Measurements from ENCODE around the gene RBPJ.
"Not testable (repeated sequence)": the region's sequence is repeated elsewhere in the genome, so short reads cannot be mapped to it uniquely, and the experiment has no call there.

The RBPJ gene

GRCh38 chr4:26355392-26356052, 34.7 kb downstream of the RBPJ start:
- TF ChIP-seq CTCF (IDR thresholded peaks at IDR 0.05; ENCODE audit: control extremely low read depth, extremely low read depth, low read depth, missing control alignments), result no peak
- CTCF ChIA-PET, result interaction anchor here (0.6 to 2.8 kb wide), 10 partner anchors 9 to 286 kb away, joined by 3 to 17 read pairs (median 4); no protein-coding TSS in a partner anchor
- POLR2A ChIA-PET, result no interaction called here
- no peak for DNase-seq (ENCODE audit: extremely low spot score)

- POLR2A ChIA-PET, result no interaction called here
- no peak for DNase-seq (ENCODE audit: extremely low spot score)
- CTCF ChIA-PET, result interaction anchor here (1.1 to 2.8 kb wide), 8 partner anchors 11 to 286 kb away, joined by 3 to 17 read pairs (median 4); no protein-coding TSS in a partner anchor
- TF ChIP-seq CTCF (IDR thresholded peaks at IDR 0.05; ENCODE audit: control extremely low read depth, extremely low read depth, low read depth, missing control alignments), result no peak
These were observed 35.3 kb downstream of the RBPJ start for GRCh38 chr4:26356081-26356501.

- POLR2A ChIA-PET; DNase-seq (ENCODE audit: extremely low spot score): not testable (repeated sequence)
- CTCF ChIA-PET, result interaction anchor here (0.9 to 1.5 kb wide), 3 partner anchors 8 to 15 kb away, joined by 3 to 4 read pairs (median 4); no protein-coding TSS in a partner anchor
These were observed 38.7 kb downstream of the RBPJ start for GRCh38 chr4:26359521-26359920.

- TF ChIP-seq CTCF (IDR thresholded peaks at IDR 0.05; ENCODE audit: control extremely low read depth, extremely low read depth, low read depth, missing control alignments), result no peak
- CTCF ChIA-PET, result interaction anchor here (0.9 to 2.7 kb wide), 4 partner anchors 9 to 30 kb away, joined by 3 to 9 read pairs (median 4); no protein-coding TSS in a partner anchor
- POLR2A ChIA-PET, result no interaction called here
- no peak for DNase-seq (ENCODE audit: extremely low spot score)
These were observed 39.5 kb downstream of the RBPJ start for GRCh38 chr4:26360273-26360672.

GRCh38 chr4:26360864-26361263, 40.0 kb downstream of the RBPJ start:
- POLR2A ChIA-PET, result no interaction called here

GRCh38 chr4:26361297-26361696, 40.5 kb downstream of the RBPJ start:
- ChIA-PET CTCF (interaction anchor here (1.5 to 2.7 kb wide), 3 partner anchors 9 to 31 kb away, joined by 4 to 9 read pairs (median 7); no protein-coding TSS in a partner anchor), POLR2A (no interaction called here)
- no peak for TF ChIP-seq CTCF (IDR thresholded peaks at IDR 0.05; ENCODE audit: control extremely low read depth, extremely low read depth, low read depth, missing control alignments)
- DNase-seq (ENCODE audit: extremely low spot score), result no peak

More at GRCh38 chr4:26360864-26361263, 40.0 kb downstream of the RBPJ start:
- no peak for TF ChIP-seq CTCF (IDR thresholded peaks at IDR 0.05; ENCODE audit: control extremely low read depth, extremely low read depth, low read depth, missing control alignments)
- no peak for DNase-seq (ENCODE audit: extremely low spot score)
- CTCF ChIA-PET, result interaction anchor here (1.0 to 2.7 kb wide), 4 partner anchors 9 to 31 kb away, joined by 3 to 9 read pairs (median 6); no protein-coding TSS in a partner anchor

GRCh38 chr4:26362745-26363439, 42.1 kb downstream of the RBPJ start:
- no peak for DNase-seq (ENCODE audit: extremely low spot score)
- ChIA-PET POLR2A (no interaction called here), CTCF (interaction anchor here (2.4 to 2.7 kb wide), 2 partner anchors 11 to 33 kb away, joined by 7 to 9 read pairs; no protein-coding TSS in a partner anchor)
- no peak for TF ChIP-seq CTCF (IDR thresholded peaks at IDR 0.05; ENCODE audit: control extremely low read depth, extremely low read depth, low read depth, missing control alignments)

Data from GM10248 (cell line).